ENCODE results near the gene AFMID. TPM values are rescaled to one million over a fixed set of nuclear protein-coding genes. Genes with fewer than 3 reads are reported as not detected.

Gene AFMID
- total and polyA plus RNA-seq, 7 donors: 6.1 to 32.9 (median 11.4) TPM

GRCh38 chr17:78175643-78175981, 11.6 kb upstream of the AFMID start:
- intact Hi-C loops (cut with DNase I): no loop called here
- Histone ChIP-seq H3K27ac (peak overlapping the region; percentile 60 to 92 (median 64)), H3K9me3 (no peaks in the 10 kb centered on the region), H3K4me1 (peaks cover 0 to 66% (median 48%) of the 10 kb centered on the region in 4 donors), H3K4me3 (no peak overlapping the region), H3K27me3 (no peaks in the 10 kb centered on the region), H3K36me3 (no peaks in the 10 kb centered on the region)
- 77 to 87% methylated on average over 14 of the region's 14 CpGs for WGBS, 2 donors
- no peak for DNase-seq
- TF ChIP-seq POLR2A (IDR thresholded peaks at IDR 0.05): no peak
- TF ChIP-seq, protein P1, sequence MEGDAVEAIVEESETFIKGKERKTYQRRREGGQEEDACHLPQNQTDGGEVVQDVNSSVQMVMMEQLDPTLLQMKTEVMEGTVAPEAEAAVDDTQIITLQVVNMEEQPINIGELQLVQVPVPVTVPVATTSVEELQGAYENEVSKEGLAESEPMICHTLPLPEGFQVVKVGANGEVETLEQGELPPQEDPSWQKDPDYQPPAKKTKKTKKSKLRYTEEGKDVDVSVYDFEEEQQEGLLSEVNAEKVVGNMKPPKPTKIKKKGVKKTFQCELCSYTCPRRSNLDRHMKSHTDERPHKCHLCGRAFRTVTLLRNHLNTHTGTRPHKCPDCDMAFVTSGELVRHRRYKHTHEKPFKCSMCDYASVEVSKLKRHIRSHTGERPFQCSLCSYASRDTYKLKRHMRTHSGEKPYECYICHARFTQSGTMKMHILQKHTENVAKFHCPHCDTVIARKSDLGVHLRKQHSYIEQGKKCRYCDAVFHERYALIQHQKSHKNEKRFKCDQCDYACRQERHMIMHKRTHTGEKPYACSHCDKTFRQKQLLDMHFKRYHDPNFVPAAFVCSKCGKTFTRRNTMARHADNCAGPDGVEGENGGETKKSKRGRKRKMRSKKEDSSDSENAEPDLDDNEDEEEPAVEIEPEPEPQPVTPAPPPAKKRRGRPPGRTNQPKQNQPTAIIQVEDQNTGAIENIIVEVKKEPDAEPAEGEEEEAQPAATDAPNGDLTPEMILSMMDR (IDR thresholded peaks at IDR 0.05): no peak
- TF ChIP-seq EP300 (IDR thresholded peaks at IDR 0.05): no peak
- no peak for TF ChIP-seq POLR2AphosphoS5 (IDR thresholded peaks at IDR 0.05)

- H3K9me3 ChIP-seq: no peaks in the 10 kb centered on the region
- 12 to 19% methylated on average over 14 of the region's 14 CpGs for WGBS, 2 donors
- peak overlapping the region in 1 of 4 donors; percentile 92 for H3K27ac ChIP-seq
- TF ChIP-seq POLR2AphosphoS5 (IDR thresholded peaks at IDR 0.05): no peak
- TF ChIP-seq EP300 (IDR thresholded peaks at IDR 0.05): no peak
- TF ChIP-seq POLR2A (IDR thresholded peaks at IDR 0.05): no peak
- TF ChIP-seq, protein P1 (IDR thresholded peaks at IDR 0.05): peak; percentile 43 to 83 (median 78)
- H3K4me3 ChIP-seq: no peak overlapping the region
- intact Hi-C loops (cut with DNase I): loop anchor here (2.0 kb wide), 1 partner anchor 64 kb away; no protein-coding TSS in a partner anchor
- H3K4me1 ChIP-seq: peaks cover 0 to 72% (median 51%) of the 10 kb centered on the region in 4 donors
- peak; percentile 84 for DNase-seq
- no peaks in the 10 kb centered on the region for H3K36me3 ChIP-seq
- no peaks in the 10 kb centered on the region for H3K27me3 ChIP-seq
Measured at GRCh38 chr17:78176548-78177025, 10.6 kb upstream of the AFMID start.

GRCh38 chr17:78179372-78179771, 7.8 kb upstream of the AFMID start:
- no peak for DNase-seq
- intact Hi-C loops (cut with DNase I): no loop called here
- Histone ChIP-seq H3K36me3 (no peaks in the 10 kb centered on the region), H3K9me3 (no peaks in the 10 kb centered on the region), H3K4me1 (peaks cover 0 to 53% (median 33%) of the 10 kb centered on the region in 4 donors), H3K27ac (peak overlapping the region; percentile 55 to 92 (median 60)), H3K27me3 (no peaks in the 10 kb centered on the region), H3K4me3 (no peak overlapping the region)
- WGBS, 2 donors: 85 to 87% methylated on average over 17 of the region's 17 CpGs
- TF ChIP-seq POLR2A (IDR thresholded peaks at IDR 0.05) (no peak), POLR2AphosphoS5 (IDR thresholded peaks at IDR 0.05) (peak; percentile 10 to 51 (median 24))

DNA sequence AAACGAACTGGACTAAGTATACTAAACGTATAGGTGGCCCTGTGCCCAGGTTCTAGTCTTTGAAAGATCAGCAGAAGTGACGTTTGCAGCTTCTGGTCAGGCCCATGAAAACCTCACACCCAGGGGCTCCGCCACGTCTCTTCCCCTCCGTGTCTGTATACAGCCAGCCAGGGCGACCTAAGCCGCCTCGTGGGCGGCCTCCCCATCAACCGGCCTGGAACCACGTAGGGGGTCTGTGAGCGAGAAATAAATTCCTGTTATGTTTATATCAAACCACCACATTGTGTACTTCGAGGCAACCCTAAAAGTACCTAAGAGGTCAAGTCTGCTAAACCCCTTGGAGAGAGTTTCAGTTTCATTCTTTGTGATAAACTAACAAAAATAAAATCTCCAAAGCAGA, 7.1 kb upstream of the AFMID start:
- H3K27me3 ChIP-seq: no peaks in the 10 kb centered on the region
- H3K9me3 ChIP-seq: no peaks in the 10 kb centered on the region
- H3K36me3 ChIP-seq: no peaks in the 10 kb centered on the region
- WGBS, 2 donors: 67 to 74% methylated on average over 14 of the region's 14 CpGs
- intact Hi-C loops (cut with DNase I): no loop called here
- no peak for DNase-seq
- no peak for TF ChIP-seq EP300 (IDR thresholded peaks at IDR 0.05)
- TF ChIP-seq POLR2A (IDR thresholded peaks at IDR 0.05): no peak
- TF ChIP-seq, protein P1 (IDR thresholded peaks at IDR 0.05): no peak
- TF ChIP-seq POLR2AphosphoS5 (IDR thresholded peaks at IDR 0.05): no peak
- H3K4me3 ChIP-seq: peak overlapping the region in 1 of 4 donors; percentile 13
- H3K4me1 ChIP-seq: peaks cover 0 to 53% (median 34%) of the 10 kb centered on the region in 4 donors
- peak overlapping the region; percentile 55 to 92 (median 60) for H3K27ac ChIP-seq

GRCh38 chr17:78180508-78180907, 6.7 kb upstream of the AFMID start:
- Histone ChIP-seq H3K27ac (peak overlapping the region in 3 of 4 donors; percentile 55 to 92 (median 64)), H3K4me3 (peak overlapping the region in 1 of 4 donors; percentile 13), H3K4me1 (peaks cover 0 to 53% (median 33%) of the 10 kb centered on the region in 4 donors), H3K27me3 (no peaks in the 10 kb centered on the region), H3K9me3 (no peaks in the 10 kb centered on the region), H3K36me3 (no peaks in the 10 kb centered on the region)
- no peak for DNase-seq
- intact Hi-C loops (cut with DNase I): no loop called here
- peak in 1 of 4 donors; percentile 12 for TF ChIP-seq EP300 (IDR thresholded peaks at IDR 0.05)
- TF ChIP-seq, protein P1 (IDR thresholded peaks at IDR 0.05): no peak
- TF ChIP-seq POLR2A (IDR thresholded peaks at IDR 0.05): no peak
- peak; percentile 72 to 92 (median 80) for TF ChIP-seq POLR2AphosphoS5 (IDR thresholded peaks at IDR 0.05)
- WGBS, 2 donors: 74 to 87% methylated on average over 2 of the region's 2 CpGs
